ENCODE results near the gene ZCCHC7.

DNA sequence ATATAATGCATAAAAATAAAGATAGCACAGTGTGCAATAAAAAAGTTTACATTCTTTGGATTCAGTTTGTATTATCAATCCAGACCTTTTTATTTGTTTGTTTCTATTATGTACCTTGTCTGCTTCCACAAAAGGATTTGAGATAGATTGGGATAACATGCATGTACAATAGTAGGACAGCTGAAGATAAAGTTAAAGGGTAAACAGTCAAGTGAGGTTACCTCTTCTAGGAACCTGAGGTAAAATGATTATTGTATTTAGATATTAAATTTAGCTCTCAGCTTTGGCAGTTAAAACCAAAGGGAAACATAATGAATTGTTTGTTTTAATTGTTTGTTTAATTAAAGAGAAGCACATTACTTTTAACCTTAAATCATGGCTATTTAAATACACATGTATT is 81.7 kb downstream of the ZCCHC7 start:
- TF ChIP-seq, protein P1, sequence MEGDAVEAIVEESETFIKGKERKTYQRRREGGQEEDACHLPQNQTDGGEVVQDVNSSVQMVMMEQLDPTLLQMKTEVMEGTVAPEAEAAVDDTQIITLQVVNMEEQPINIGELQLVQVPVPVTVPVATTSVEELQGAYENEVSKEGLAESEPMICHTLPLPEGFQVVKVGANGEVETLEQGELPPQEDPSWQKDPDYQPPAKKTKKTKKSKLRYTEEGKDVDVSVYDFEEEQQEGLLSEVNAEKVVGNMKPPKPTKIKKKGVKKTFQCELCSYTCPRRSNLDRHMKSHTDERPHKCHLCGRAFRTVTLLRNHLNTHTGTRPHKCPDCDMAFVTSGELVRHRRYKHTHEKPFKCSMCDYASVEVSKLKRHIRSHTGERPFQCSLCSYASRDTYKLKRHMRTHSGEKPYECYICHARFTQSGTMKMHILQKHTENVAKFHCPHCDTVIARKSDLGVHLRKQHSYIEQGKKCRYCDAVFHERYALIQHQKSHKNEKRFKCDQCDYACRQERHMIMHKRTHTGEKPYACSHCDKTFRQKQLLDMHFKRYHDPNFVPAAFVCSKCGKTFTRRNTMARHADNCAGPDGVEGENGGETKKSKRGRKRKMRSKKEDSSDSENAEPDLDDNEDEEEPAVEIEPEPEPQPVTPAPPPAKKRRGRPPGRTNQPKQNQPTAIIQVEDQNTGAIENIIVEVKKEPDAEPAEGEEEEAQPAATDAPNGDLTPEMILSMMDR (conservative IDR thresholded peaks at IDR 0.05; ENCODE audit: low read depth, low read length), result no peak
- TF ChIP-seq EZH2 (IDR thresholded peaks at IDR 0.05; ENCODE audit: borderline replicate concordance, low read depth, low read length, poor library complexity, severe bottlenecking), result no peak

All from A673 (cell line).